Upper lobe of left lung (tissue), 6 donors: ENCODE measurements around the gene SPOCD1. TPM values are rescaled to one million over a fixed set of nuclear protein-coding genes. Genes with fewer than 3 reads are reported as not detected.

Source experiments
- ATAC-seq, 2 donors: fragments of 200-7000 bp; cut with Tn5 transposase; one replicate each; pipeline ENCODE4 v1.9.1; 2022; ENCODE audit warnings: mild to moderate bottlenecking in 2 of 2, moderate library complexity in 2 of 2; ENCODE audit not compliant: low FRiP score in 2 of 2
- DNase-seq, 2 donors: peaks; one replicate each; pipeline ENCODE4 v3.0.0-alpha.2; 2019 to 2020
- H3K27ac ChIP-seq, 4 donors: fragments of 200-600 bp; sonication (generic); one replicate each; pipeline ENCODE4 v1.5.1; 2016 to 2019
- H3K27me3 ChIP-seq, 4 donors: fragments of 200-600 bp; sonication (generic); one replicate each; pipeline ENCODE4 v1.5.1; 2017 to 2019
- H3K36me3 ChIP-seq, 4 donors: fragments of 200-600 bp; sonication (generic); one replicate each; pipeline ENCODE4 v1.5.1; 2016 to 2019
- H3K4me1 ChIP-seq, 4 donors: fragments of 200-600 bp; sonication (generic); one replicate each; pipeline ENCODE4 v1.5.1; 2018 to 2019
- H3K4me3 ChIP-seq, 4 donors: fragments of 200-600 bp; sonication (generic); one replicate each; pipeline ENCODE4 v1.5.1; 2017 to 2019; ENCODE audit warnings: mild to moderate bottlenecking in 2 of 4, moderate library complexity in 1 of 4
- H3K9me3 ChIP-seq, 4 donors: fragments of 200-600 bp; sonication (generic); one replicate each; pipeline ENCODE4 v1.5.1; 2018 to 2019
- EP300 ChIP-seq, 4 donors: sonication (generic); formaldehyde crosslinking; IDR thresholded peaks; one replicate each; pipeline ENCODE4 v1.5.1; 2017; ENCODE audit warnings: antibody characterized with exemption in 4 of 4, control low read depth in 2 of 4
- POLR2A ChIP-seq, 4 donors: fragments of 450-650 bp; IDR thresholded peaks; one replicate each; pipeline ENCODE4 v1.5.1; 2016 to 2017; ENCODE audit warnings: antibody characterized with exemption in 4 of 4, mild to moderate bottlenecking in 2 of 4
- POLR2AphosphoS5 ChIP-seq, 2 donors: sonication (generic); formaldehyde crosslinking; IDR thresholded peaks; one replicate each; pipeline ENCODE4 v1.5.1; 2017; ENCODE audit warnings: antibody characterized with exemption in 2 of 2
- WGBS, 2 donors: methylation state at CpG; one replicate each; pipeline ENCODE4 v1.1.5; 2017 to 2018; 5-methylcytosine and 5-hydroxymethylcytosine counted together
- total RNA-seq, 6 donors: library from RNA; depleted of rRNA in 4 of 6; stranded (reverse); fragments of >200 nt in 4 of 6; gene quantifications; one replicate each; pipeline versions ENCODE4 v1.1.0 to v1.2.1, GENCODE V29; 2016 to 2021
- TF ChIP-seq, protein P1 (sequence below), 6 experiments: fragments of 450-650 bp in 4 of 6; fragments of 200-600 bp in 2 of 6; sonication (generic) in 2 of 6; IDR thresholded peaks; one replicate each; pipeline ENCODE4 v1.5.1; 2016 to 2019; ENCODE audit warnings: antibody characterized with exemption in 6 of 6
- donor health status: DM: no; HTN: no; CAD: no; lungs with moderate emphysema.
- donor health status: DM: no; HTN: yes; CAD: no; lungs with severe emphysema.

SPOCD1 gene
- total RNA-seq, 6 donors from 2014 or later, result 7.3 to 63.3 (median 10.4) TPM

DNA sequence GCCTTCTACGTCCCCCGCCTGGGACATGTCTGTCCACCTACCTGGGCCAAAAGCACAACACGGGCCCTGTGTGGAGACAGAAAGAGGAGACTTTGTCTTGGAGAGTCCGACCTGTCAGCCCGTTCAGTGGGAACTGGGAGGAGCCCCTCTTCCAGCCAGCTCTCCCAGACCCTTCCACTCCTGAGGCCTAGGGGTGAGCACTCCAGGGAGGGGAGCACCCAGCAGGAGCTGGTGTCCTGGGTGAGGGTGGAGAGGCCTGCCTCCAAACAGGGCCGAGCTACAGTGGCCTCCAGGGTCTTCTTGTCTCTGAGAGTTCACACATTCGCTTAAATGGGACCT lies 546 bp downstream of the SPOCD1 start:
- H3K27me3 ChIP-seq, result no peaks in the 10 kb centered on the region
- peaks cover 0 to 5% (median 0%) of the 10 kb centered on the region in 4 donors for H3K4me1 ChIP-seq
- no peaks in the 10 kb centered on the region for H3K9me3 ChIP-seq
- WGBS, 2 donors, result 96 to 100% methylated on average over 1 to 7 of the region's 7 CpGs
- ATAC-seq, result peak; percentile 9 to 30
- TF ChIP-seq, protein P1, sequence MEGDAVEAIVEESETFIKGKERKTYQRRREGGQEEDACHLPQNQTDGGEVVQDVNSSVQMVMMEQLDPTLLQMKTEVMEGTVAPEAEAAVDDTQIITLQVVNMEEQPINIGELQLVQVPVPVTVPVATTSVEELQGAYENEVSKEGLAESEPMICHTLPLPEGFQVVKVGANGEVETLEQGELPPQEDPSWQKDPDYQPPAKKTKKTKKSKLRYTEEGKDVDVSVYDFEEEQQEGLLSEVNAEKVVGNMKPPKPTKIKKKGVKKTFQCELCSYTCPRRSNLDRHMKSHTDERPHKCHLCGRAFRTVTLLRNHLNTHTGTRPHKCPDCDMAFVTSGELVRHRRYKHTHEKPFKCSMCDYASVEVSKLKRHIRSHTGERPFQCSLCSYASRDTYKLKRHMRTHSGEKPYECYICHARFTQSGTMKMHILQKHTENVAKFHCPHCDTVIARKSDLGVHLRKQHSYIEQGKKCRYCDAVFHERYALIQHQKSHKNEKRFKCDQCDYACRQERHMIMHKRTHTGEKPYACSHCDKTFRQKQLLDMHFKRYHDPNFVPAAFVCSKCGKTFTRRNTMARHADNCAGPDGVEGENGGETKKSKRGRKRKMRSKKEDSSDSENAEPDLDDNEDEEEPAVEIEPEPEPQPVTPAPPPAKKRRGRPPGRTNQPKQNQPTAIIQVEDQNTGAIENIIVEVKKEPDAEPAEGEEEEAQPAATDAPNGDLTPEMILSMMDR (IDR thresholded peaks at IDR 0.05), result no peak
- TF ChIP-seq POLR2A (IDR thresholded peaks at IDR 0.05) (no peak), EP300 (IDR thresholded peaks at IDR 0.05) (no peak), POLR2AphosphoS5 (IDR thresholded peaks at IDR 0.05) (no peak)
- H3K36me3 ChIP-seq, result no peaks in the 10 kb centered on the region
- no peak overlapping the region for H3K4me3 ChIP-seq
- DNase-seq, result no peak
- H3K27ac ChIP-seq, result no peak overlapping the region

DNA sequence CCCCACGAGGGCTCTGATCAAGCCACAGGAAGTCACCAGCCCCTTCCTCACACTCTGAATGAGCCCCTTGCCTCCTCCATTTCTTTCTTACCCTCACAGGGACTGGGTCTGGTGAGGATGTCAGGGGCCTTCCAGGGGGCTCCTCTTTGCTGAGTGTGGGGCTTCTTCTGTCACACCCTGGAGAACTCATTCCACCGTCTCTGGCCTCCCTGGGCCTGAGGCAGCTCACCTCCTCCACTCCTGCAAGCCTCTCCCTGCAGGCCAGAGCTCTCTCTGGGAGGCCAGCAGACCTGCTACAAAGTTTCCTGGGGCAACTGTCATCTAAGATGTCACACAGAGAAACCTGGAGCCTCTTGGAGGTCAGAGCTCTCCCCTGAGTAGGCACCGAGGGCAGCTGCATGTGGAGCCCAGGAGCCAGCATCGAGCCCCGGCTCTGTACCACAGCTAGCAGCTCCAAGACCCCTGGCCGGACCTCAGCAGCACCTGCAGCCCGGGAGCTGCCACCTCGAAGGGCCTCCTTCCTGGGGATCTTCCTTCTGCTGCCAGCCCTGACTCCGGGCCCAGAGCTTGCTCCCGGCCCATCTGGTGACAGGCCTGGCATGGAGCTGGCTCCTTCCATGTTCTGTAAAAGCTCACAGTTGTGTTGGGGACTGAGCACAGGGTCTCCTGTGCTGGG lies 1.1 kb downstream of the SPOCD1 start:
- 82 to 88% methylated on average over 1 to 10 of the region's 10 CpGs for WGBS, 2 donors
- no peak overlapping the region for H3K4me3 ChIP-seq
- no peak for ATAC-seq
- H3K9me3 ChIP-seq, result no peaks in the 10 kb centered on the region
- no peaks in the 10 kb centered on the region for H3K36me3 ChIP-seq
- H3K27ac ChIP-seq, result no peak overlapping the region
- H3K4me1 ChIP-seq, result peaks cover 0 to 5% (median 0%) of the 10 kb centered on the region in 4 donors
- DNase-seq, result peak in 1 of 2 donors; percentile 56
- no peaks in the 10 kb centered on the region for H3K27me3 ChIP-seq
- no peak for TF ChIP-seq POLR2A (IDR thresholded peaks at IDR 0.05)
- no peak for TF ChIP-seq EP300 (IDR thresholded peaks at IDR 0.05)
- TF ChIP-seq, protein P1 (IDR thresholded peaks at IDR 0.05), result no peak
- TF ChIP-seq POLR2AphosphoS5 (IDR thresholded peaks at IDR 0.05), result no peak

DNA sequence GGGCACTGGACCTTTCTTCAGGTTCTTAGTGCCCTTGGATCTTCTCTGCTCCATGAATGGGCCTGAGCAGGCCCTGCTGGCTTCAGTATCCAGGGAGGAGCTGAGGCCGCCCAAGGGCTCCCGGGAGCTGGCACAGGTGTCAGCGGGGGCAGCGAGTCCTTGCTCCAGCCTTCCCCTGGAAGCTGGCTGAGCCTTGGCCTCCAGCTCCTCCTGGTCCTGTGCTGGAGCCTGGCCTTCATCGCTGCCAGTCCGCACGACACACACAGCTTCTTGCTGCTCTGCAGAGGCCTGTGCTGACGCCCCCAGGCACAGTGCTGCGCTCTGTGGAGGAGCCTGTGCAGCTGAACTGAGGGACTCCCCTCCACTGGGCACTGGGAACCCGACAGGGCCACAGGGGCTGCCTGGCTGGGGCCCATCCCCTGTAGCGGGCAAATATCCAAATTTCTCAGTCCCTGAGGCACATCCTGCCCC lies 1.7 kb downstream of the SPOCD1 start:
- 84 to 91% methylated on average over 5 to 6 of the region's 11 CpGs for WGBS, 2 donors
- ATAC-seq (peak in 1 of 2 donors; percentile 20), DNase-seq (peak in 1 of 2 donors; percentile 70)
- no peak for TF ChIP-seq EP300 (IDR thresholded peaks at IDR 0.05)
- TF ChIP-seq, protein P1 (IDR thresholded peaks at IDR 0.05), result no peak
- no peak for TF ChIP-seq POLR2A (IDR thresholded peaks at IDR 0.05)
- no peak for TF ChIP-seq POLR2AphosphoS5 (IDR thresholded peaks at IDR 0.05)
- no peaks in the 10 kb centered on the region for H3K36me3 ChIP-seq
- H3K4me1 ChIP-seq, result peaks cover 0 to 5% (median 0%) of the 10 kb centered on the region in 4 donors
- H3K27ac ChIP-seq, result no peak overlapping the region
- H3K9me3 ChIP-seq, result no peaks in the 10 kb centered on the region
- no peak overlapping the region for H3K4me3 ChIP-seq
- no peaks in the 10 kb centered on the region for H3K27me3 ChIP-seq

DNA sequence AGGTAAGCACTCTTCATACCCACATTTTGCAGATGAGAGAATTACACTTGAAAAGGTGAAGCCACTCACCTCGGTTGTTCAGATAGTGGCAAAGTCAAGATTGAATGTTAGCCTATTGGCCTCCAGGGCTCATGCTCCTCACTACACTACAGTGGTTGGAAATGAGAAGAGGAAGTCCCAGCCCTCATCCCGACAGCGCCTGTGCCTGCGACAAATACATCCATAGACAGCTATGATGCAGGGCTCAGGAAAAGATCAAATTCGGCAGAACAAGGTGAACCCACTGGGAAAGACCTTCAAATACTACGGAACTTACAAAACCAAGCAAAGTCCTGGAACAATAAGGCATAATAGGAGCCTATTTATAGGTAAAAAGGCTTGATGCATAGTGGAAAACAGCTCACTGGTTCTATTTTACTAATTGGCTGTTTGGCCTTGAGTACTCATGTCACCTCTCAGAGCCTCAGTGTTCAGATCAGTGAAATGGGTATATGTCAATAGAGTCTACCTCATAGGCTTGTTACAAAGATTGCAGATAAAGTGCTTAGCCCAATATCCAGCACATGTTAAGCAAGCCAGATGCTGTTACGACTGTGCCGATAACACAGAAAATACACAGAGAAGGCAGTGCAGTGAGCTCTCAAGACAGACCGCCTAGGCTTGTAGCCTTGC lies 3.5 kb downstream of the SPOCD1 start:
- TF ChIP-seq, protein P1 (IDR thresholded peaks at IDR 0.05), result no peak
- TF ChIP-seq POLR2AphosphoS5 (IDR thresholded peaks at IDR 0.05) (no peak), EP300 (IDR thresholded peaks at IDR 0.05) (no peak), POLR2A (IDR thresholded peaks at IDR 0.05) (no peak)

More for the DNA sequence above, 3.5 kb downstream of the SPOCD1 start:
- Histone ChIP-seq H3K36me3 (no peaks in the 10 kb centered on the region), H3K27ac (no peak overlapping the region), H3K4me3 (no peak overlapping the region), H3K9me3 (no peaks in the 10 kb centered on the region), H3K4me1 (peaks cover 0 to 5% (median 0%) of the 10 kb centered on the region in 4 donors), H3K27me3 (no peaks in the 10 kb centered on the region)
- DNase-seq (no peak), ATAC-seq (no peak)
- 72 to 74% methylated on average over 9 of the region's 9 CpGs for WGBS, 2 donors
